Osteocyte (in vitro differentiated cells): ENCODE data around the gene CYP26A1. TPM values are rescaled to one million over a fixed set of nuclear protein-coding genes. Genes with fewer than 3 reads are reported as not detected.
A peak's percentile ranks its signal among the peaks of the same experiment; 100 is the strongest.
"Not testable (repeated sequence)": the region's sequence is repeated elsewhere in the genome, so short reads cannot be mapped to it uniquely, and the experiment has no call there.

ENCODE experiments used
- DNase-seq: peaks from one replicate; pipeline ENCODE4 v3.0.0; 2021; ENCODE audit warnings: mixed read lengths; ENCODE audit not compliant: unreplicated experiment; ENCODE audit errors: extremely low spot score
- H3K27ac Mint-ChIP-seq: one replicate; pipeline ENCODE4 v1.8.0; 2021; ENCODE audit warnings: mild to moderate bottlenecking, mixed read lengths; ENCODE audit not compliant: unreplicated experiment
- H3K27me3 Mint-ChIP-seq: one replicate; pipeline ENCODE4 v1.8.0; 2021; ENCODE audit warnings: mixed read lengths; ENCODE audit not compliant: unreplicated experiment
- H3K36me3 Mint-ChIP-seq: one replicate; pipeline ENCODE4 v1.8.0; 2021; ENCODE audit warnings: mixed read lengths; ENCODE audit not compliant: unreplicated experiment
- H3K4me1 Mint-ChIP-seq: one replicate; pipeline ENCODE4 v1.8.0; 2021; ENCODE audit warnings: mixed read lengths; ENCODE audit not compliant: unreplicated experiment
- H3K4me3 Mint-ChIP-seq: one replicate; pipeline ENCODE4 v1.8.0; 2021; ENCODE audit warnings: mild to moderate bottlenecking, moderate library complexity, mixed read lengths; ENCODE audit not compliant: unreplicated experiment
- H3K9me3 Mint-ChIP-seq: one replicate; pipeline ENCODE4 v1.8.0; 2021; ENCODE audit warnings: mixed read lengths; ENCODE audit not compliant: unreplicated experiment
- CTCF ChIP-seq: fragments of 200-600 bp; sonication (generic); IDR thresholded peaks from 2 replicates; pipeline ENCODE4 v1.5.0; 2021; ENCODE audit warnings: antibody characterized with exemption, mild to moderate bottlenecking, moderate library complexity
- total RNA-seq: library from RNA; stranded (reverse); gene quantifications from 2 replicates; pipeline ENCODE4 v1.2.1, GENCODE V29; 2021

The CYP26A1 gene
- total RNA-seq, 1 donor from 2014 or later, result not detected

GRCh38 chr10:93095225-93095624 lies 21.5 kb downstream of the CYP26A1 start:
- DNase-seq, result peak; percentile 25
- TF ChIP-seq CTCF, result no peak
- Mint-ChIP-seq H3K4me1 (no peaks in the 10 kb centered on the region), H3K36me3 (peaks cover 2% of the 10 kb centered on the region), H3K4me3 (no peak overlapping the region), H3K9me3 (no peaks in the 10 kb centered on the region), H3K27ac (no peak overlapping the region), H3K27me3 (no peaks in the 10 kb centered on the region)

- Mint-ChIP-seq H3K9me3 (no peaks in the 10 kb centered on the region), H3K27ac (no peak overlapping the region), H3K4me1 (no peaks in the 10 kb centered on the region), H3K36me3 (peaks cover 2% of the 10 kb centered on the region), H3K4me3 (no peak overlapping the region), H3K27me3 (no peaks in the 10 kb centered on the region)
- TF ChIP-seq CTCF, result no peak
- peak; percentile 69 for DNase-seq
These were observed 23.2 kb downstream of the CYP26A1 start for GRCh38 chr10:93096901-93097300.

- DNase-seq, result peak; percentile 69
These were observed 23.7 kb downstream of the CYP26A1 start for GRCh38 chr10:93097386-93097785.

GRCh38 chr10:93098816-93099215 lies 25.1 kb downstream of the CYP26A1 start:
- Mint-ChIP-seq H3K27me3 (no peaks in the 10 kb centered on the region), H3K27ac (no peak overlapping the region), H3K4me3 (no peak overlapping the region), H3K9me3 (peaks cover 8% of the 10 kb centered on the region), H3K36me3 (peaks cover 2% of the 10 kb centered on the region), H3K4me1 (no peaks in the 10 kb centered on the region)
- DNase-seq, result peak; percentile 54
- TF ChIP-seq CTCF, result no peak

More at GRCh38 chr10:93097386-93097785, 23.7 kb downstream of the CYP26A1 start:
- Mint-ChIP-seq H3K4me3 (no peak overlapping the region), H3K36me3 (peaks cover 2% of the 10 kb centered on the region), H3K27me3 (no peaks in the 10 kb centered on the region), H3K4me1 (no peaks in the 10 kb centered on the region), H3K9me3 (no peaks in the 10 kb centered on the region), H3K27ac (no peak overlapping the region)
- no peak for TF ChIP-seq CTCF

GRCh38 chr10:93099670-93100069 lies 26.0 kb downstream of the CYP26A1 start:
- peak; percentile 21 for DNase-seq
- TF ChIP-seq CTCF, result no peak
- H3K9me3 Mint-ChIP-seq, result peaks cover 12% of the 10 kb centered on the region
- H3K4me3 Mint-ChIP-seq, result no peak overlapping the region
- H3K4me1 Mint-ChIP-seq, result no peaks in the 10 kb centered on the region
- H3K27ac Mint-ChIP-seq, result no peak overlapping the region
- no peaks in the 10 kb centered on the region for H3K27me3 Mint-ChIP-seq
- H3K36me3 Mint-ChIP-seq, result peaks cover 2% of the 10 kb centered on the region

GRCh38 chr10:93101148-93101547 lies 27.5 kb downstream of the CYP26A1 start:
- peaks cover 12% of the 10 kb centered on the region for H3K9me3 Mint-ChIP-seq
- H3K4me3 Mint-ChIP-seq, H3K4me1 Mint-ChIP-seq, H3K36me3 Mint-ChIP-seq, H3K27ac Mint-ChIP-seq, H3K27me3 Mint-ChIP-seq: not testable (repeated sequence)
- DNase-seq, result peak; percentile 7
